Astrocyte (in vitro differentiated cells and primary cell): ENCODE data around the gene EMD. TPM values are rescaled to one million over a fixed set of nuclear protein-coding genes. Genes with fewer than 3 reads are reported as not detected.
A peak's percentile ranks its signal among the peaks of the same experiment; 100 is the strongest.

ENCODE experiments used
- DNase-seq: peaks from one replicate; pipeline ENCODE4 v3.0.0-alpha.2; 2010; ENCODE audit warnings: low read depth
- FAIRE-seq: peaks from 2 replicates; lab custom pipeline; 2011; peaks lifted over from hg19 to GRCh38; lab: Jason Lieb, UNC
- H2AFZ ChIP-seq: 2 replicates; pipeline ENCODE4 v1.6.0; 2012; ENCODE audit warnings: low read depth, low read length, inconsistent platforms
- H3K27ac ChIP-seq: 2 replicates; pipeline ENCODE4 v1.5.1; 2011; ENCODE audit warnings: low read depth, low read length, inconsistent platforms
- H3K27me3 ChIP-seq: 2 replicates; pipeline ENCODE4 v1.6.0; 2011; ENCODE audit warnings: low read length, inconsistent platforms; ENCODE audit not compliant: insufficient read depth
- H3K36me3 ChIP-seq: 2 replicates; pipeline ENCODE4 v1.5.1; 2011; ENCODE audit warnings: low read length, inconsistent platforms; ENCODE audit not compliant: insufficient read depth
- H3K4me1 ChIP-seq: 2 replicates; pipeline ENCODE4 v1.5.1; 2011; ENCODE audit warnings: low read length, inconsistent platforms; ENCODE audit not compliant: insufficient read depth
- H3K4me2 ChIP-seq: 2 replicates; pipeline ENCODE4 v1.6.0; 2012; ENCODE audit warnings: low read length, inconsistent platforms
- H3K4me3 ChIP-seq: 2 replicates; pipeline ENCODE4 v1.5.1; 2011; ENCODE audit warnings: low read depth, mild to moderate bottlenecking, low read length, inconsistent platforms; ENCODE audit not compliant: insufficient read depth
- H3K79me2 ChIP-seq: 2 replicates; pipeline ENCODE4 v1.6.0; 2012; ENCODE audit warnings: mild to moderate bottlenecking, low read length, inconsistent platforms; ENCODE audit not compliant: insufficient read depth
- H3K9ac ChIP-seq: 2 replicates; pipeline ENCODE4 v1.6.0; 2012; ENCODE audit warnings: mild to moderate bottlenecking, low read length, inconsistent platforms
- H3K9me3 ChIP-seq: 2 replicates; pipeline ENCODE4 v1.5.1; 2012; ENCODE audit warnings: low read depth, mild to moderate bottlenecking, low read length, inconsistent platforms; ENCODE audit not compliant: insufficient read depth
- H4K20me1 ChIP-seq: 2 replicates; pipeline ENCODE4 v1.6.0; 2012; ENCODE audit warnings: low read length, inconsistent platforms; ENCODE audit not compliant: insufficient read depth
- H3K27ac Mint-ChIP-seq: one replicate; pipeline ENCODE4 v1.8.0; 2021; ENCODE audit warnings: mild to moderate bottlenecking, mixed read lengths; ENCODE audit not compliant: unreplicated experiment
- H3K27me3 Mint-ChIP-seq: one replicate; pipeline ENCODE4 v1.8.0; 2021; ENCODE audit warnings: low read depth, mixed read lengths; ENCODE audit not compliant: unreplicated experiment
- H3K36me3 Mint-ChIP-seq: one replicate; pipeline ENCODE4 v1.8.0; 2021; ENCODE audit warnings: low read depth, mixed read lengths; ENCODE audit not compliant: unreplicated experiment
- H3K4me1 Mint-ChIP-seq: one replicate; pipeline ENCODE4 v1.8.0; 2021; ENCODE audit warnings: low read depth, mixed read lengths; ENCODE audit not compliant: unreplicated experiment
- H3K4me3 Mint-ChIP-seq: one replicate; pipeline ENCODE4 v1.8.0; 2021; ENCODE audit warnings: mild to moderate bottlenecking, moderate library complexity, mixed read lengths; ENCODE audit not compliant: unreplicated experiment
- H3K9me3 Mint-ChIP-seq: one replicate; pipeline ENCODE4 v1.8.0; 2021; ENCODE audit warnings: mild to moderate bottlenecking, mixed read lengths; ENCODE audit not compliant: unreplicated experiment
- CTCF ChIP-seq: IDR thresholded peaks from 2 replicates; pipeline ENCODE4 v1.5.1; 2011; ENCODE audit warnings: low read depth, mild to moderate bottlenecking, inconsistent platforms, low read length, moderate library complexity; ENCODE audit not compliant: insufficient read depth
- EZH2 ChIP-seq: IDR thresholded peaks from 2 replicates; pipeline ENCODE4 v1.6.1; 2012; ENCODE audit warnings: mild to moderate bottlenecking, low read length, inconsistent platforms; ENCODE audit not compliant: insufficient read depth
- total RNA-seq: library from RNA; stranded (reverse); gene quantifications from 2 replicates; pipeline ENCODE4 v1.2.1, GENCODE V29; 2021

Gene EMD
- total RNA-seq, 1 donor from 2014 or later, result 75.6 TPM

GRCh38 chrX:154359362-154360154 is 19.5 kb upstream of the EMD start:
- no peak for FAIRE-seq

GRCh38 chrX:154360155-154360713 is 18.9 kb upstream of the EMD start:
- Histone ChIP-seq H3K9ac (no peak overlapping the region), H3K9me3 (no peaks in the 10 kb centered on the region), H3K36me3 (peaks cover 19% of the 10 kb centered on the region), H3K4me2 (no peak overlapping the region), H3K79me2 (peaks cover 91% of the 10 kb centered on the region), H3K27ac (no peak overlapping the region), H4K20me1 (peaks cover 97% of the 10 kb centered on the region), H3K4me3 (no peak overlapping the region), H3K4me1 (peaks cover 5% of the 10 kb centered on the region), H2AFZ (no peak overlapping the region), H3K27me3 (no peaks in the 10 kb centered on the region)
- Mint-ChIP-seq H3K27ac (no peak overlapping the region), H3K27me3 (no peaks in the 10 kb centered on the region), H3K4me3 (peak overlapping the region; percentile 66), H3K9me3 (no peaks in the 10 kb centered on the region), H3K4me1 (peaks cover 9% of the 10 kb centered on the region), H3K36me3 (peaks cover 4% of the 10 kb centered on the region)
- FAIRE-seq (no peak), DNase-seq (no peak)
- no peak for TF ChIP-seq CTCF
- no peak for TF ChIP-seq EZH2

More at GRCh38 chrX:154359362-154360154, 19.5 kb upstream of the EMD start:
- no peak overlapping the region for H3K4me3 ChIP-seq
- no peak for DNase-seq
- peak overlapping the region; percentile 19 for H3K4me2 ChIP-seq
- no peaks in the 10 kb centered on the region for H3K9me3 ChIP-seq
- H3K9ac ChIP-seq, result no peak overlapping the region
- H3K27ac ChIP-seq, result no peak overlapping the region
- Mint-ChIP-seq H3K4me1 (peaks cover 9% of the 10 kb centered on the region), H3K9me3 (no peaks in the 10 kb centered on the region), H3K36me3 (peaks cover 4% of the 10 kb centered on the region), H3K4me3 (no peak overlapping the region), H3K27me3 (no peaks in the 10 kb centered on the region), H3K27ac (no peak overlapping the region)
- H3K4me1 ChIP-seq, result peaks cover 5% of the 10 kb centered on the region
- peaks cover 19% of the 10 kb centered on the region for H3K36me3 ChIP-seq
- H4K20me1 ChIP-seq, result peaks cover 97% of the 10 kb centered on the region
- TF ChIP-seq CTCF, result no peak
- no peak for TF ChIP-seq EZH2
- no peaks in the 10 kb centered on the region for H3K27me3 ChIP-seq
- H3K79me2 ChIP-seq, result peaks cover 90% of the 10 kb centered on the region
- H2AFZ ChIP-seq, result no peak overlapping the region
